ENCODE results near the gene CUZD1. TPM values are rescaled to one million over a fixed set of nuclear protein-coding genes. Genes with fewer than 3 reads are reported as not detected.

The CUZD1 gene
- total RNA-seq, 1 donor from 2014 or later: 0.23 TPM

GRCh38 chr10:122795924-122796323 lies 49.7 kb downstream of the CUZD1 start:
- Histone ChIP-seq H3K4me3 (ENCODE audit: insufficient read depth, low read depth, low read length) (no peak overlapping the region), H3K27ac (ENCODE audit: low read depth, low read length) (no peak overlapping the region), H4K20me1 (ENCODE audit: insufficient read depth, low read length) (no peaks in the 10 kb centered on the region), H3K9me3 (ENCODE audit: insufficient read depth, low read depth, low read length) (no peaks in the 10 kb centered on the region), H3K4me2 (ENCODE audit: low read length) (no peak overlapping the region), H3K4me1 (ENCODE audit: insufficient read depth, low read length) (no peaks in the 10 kb centered on the region), H3K36me3 (ENCODE audit: insufficient read depth, low read length) (no peaks in the 10 kb centered on the region), H3K27me3 (ENCODE audit: insufficient read depth, low read length) (no peaks in the 10 kb centered on the region), H3K79me2 (ENCODE audit: insufficient read depth, low read length) (no peaks in the 10 kb centered on the region), H2AFZ (ENCODE audit: low read depth, low read length) (no peak overlapping the region), H3K9ac (ENCODE audit: low read length) (no peak overlapping the region)
- DNase-seq (ENCODE audit: low read depth) (no peak), FAIRE-seq (no peak)
- TF ChIP-seq EZH2 (IDR thresholded peaks at IDR 0.05; ENCODE audit: insufficient read depth, low read length) (no peak), CTCF (IDR thresholded peaks at IDR 0.05; ENCODE audit: insufficient read depth, low read depth, low read length) (no peak)
- H3K4me3 Mint-ChIP-seq (ENCODE audit: unreplicated experiment): no peak overlapping the region
- peaks cover 27% of the 10 kb centered on the region for H3K27me3 Mint-ChIP-seq (ENCODE audit: low read depth, unreplicated experiment)
- H3K9me3 Mint-ChIP-seq (ENCODE audit: unreplicated experiment): peaks cover 2% of the 10 kb centered on the region
- H3K4me1 Mint-ChIP-seq (ENCODE audit: low read depth, unreplicated experiment): no peaks in the 10 kb centered on the region
- no peak overlapping the region for H3K27ac Mint-ChIP-seq (ENCODE audit: unreplicated experiment)
- H3K36me3 Mint-ChIP-seq (ENCODE audit: low read depth, unreplicated experiment): no peaks in the 10 kb centered on the region

- Histone ChIP-seq H4K20me1 (ENCODE audit: insufficient read depth, low read length) (no peaks in the 10 kb centered on the region), H3K36me3 (ENCODE audit: insufficient read depth, low read length) (no peaks in the 10 kb centered on the region), H3K4me2 (ENCODE audit: low read length) (no peak overlapping the region), H3K27ac (ENCODE audit: low read depth, low read length) (no peak overlapping the region), H3K9me3 (ENCODE audit: insufficient read depth, low read depth, low read length) (no peaks in the 10 kb centered on the region), H3K4me1 (ENCODE audit: insufficient read depth, low read length) (no peaks in the 10 kb centered on the region), H3K4me3 (ENCODE audit: insufficient read depth, low read depth, low read length) (no peak overlapping the region), H3K79me2 (ENCODE audit: insufficient read depth, low read length) (no peaks in the 10 kb centered on the region), H3K27me3 (ENCODE audit: insufficient read depth, low read length) (no peaks in the 10 kb centered on the region), H3K9ac (ENCODE audit: low read length) (no peak overlapping the region), H2AFZ (ENCODE audit: low read depth, low read length) (no peak overlapping the region)
- TF ChIP-seq CTCF (IDR thresholded peaks at IDR 0.05; ENCODE audit: insufficient read depth, low read depth, low read length) (no peak), EZH2 (IDR thresholded peaks at IDR 0.05; ENCODE audit: insufficient read depth, low read length) (no peak)
- no peak overlapping the region for H3K4me3 Mint-ChIP-seq (ENCODE audit: unreplicated experiment)
- peaks cover 3% of the 10 kb centered on the region for H3K9me3 Mint-ChIP-seq (ENCODE audit: unreplicated experiment)
- H3K4me1 Mint-ChIP-seq (ENCODE audit: low read depth, unreplicated experiment): no peaks in the 10 kb centered on the region
- H3K27me3 Mint-ChIP-seq (ENCODE audit: low read depth, unreplicated experiment): peaks cover 43% of the 10 kb centered on the region
- DNase-seq (ENCODE audit: low read depth): peak; percentile 10
- no peak overlapping the region for H3K27ac Mint-ChIP-seq (ENCODE audit: unreplicated experiment)
- FAIRE-seq: no peak
- H3K36me3 Mint-ChIP-seq (ENCODE audit: low read depth, unreplicated experiment): no peaks in the 10 kb centered on the region
Observed at GRCh38 chr10:122786269-122786668, 59.4 kb downstream of the CUZD1 start.

GRCh38 chr10:122782911-122783310 lies 62.7 kb downstream of the CUZD1 start:
- H3K27me3 Mint-ChIP-seq (ENCODE audit: low read depth, unreplicated experiment): peaks cover 36% of the 10 kb centered on the region
- peaks cover 3% of the 10 kb centered on the region for H3K4me1 ChIP-seq (ENCODE audit: insufficient read depth, low read length)
- no peak overlapping the region for H2AFZ ChIP-seq (ENCODE audit: low read depth, low read length)
- no peak overlapping the region for H3K4me2 ChIP-seq (ENCODE audit: low read length)
- no peaks in the 10 kb centered on the region for H3K27me3 ChIP-seq (ENCODE audit: insufficient read depth, low read length)
- H3K27ac ChIP-seq (ENCODE audit: low read depth, low read length): no peak overlapping the region
- peaks cover 3% of the 10 kb centered on the region for H3K9me3 Mint-ChIP-seq (ENCODE audit: unreplicated experiment)
- H3K36me3 Mint-ChIP-seq (ENCODE audit: low read depth, unreplicated experiment): no peaks in the 10 kb centered on the region
- no peak overlapping the region for H3K4me3 ChIP-seq (ENCODE audit: insufficient read depth, low read depth, low read length)
- TF ChIP-seq EZH2 (IDR thresholded peaks at IDR 0.05; ENCODE audit: insufficient read depth, low read length) (no peak), CTCF (IDR thresholded peaks at IDR 0.05; ENCODE audit: insufficient read depth, low read depth, low read length) (no peak)
- no peaks in the 10 kb centered on the region for H4K20me1 ChIP-seq (ENCODE audit: insufficient read depth, low read length)
- no peaks in the 10 kb centered on the region for H3K36me3 ChIP-seq (ENCODE audit: insufficient read depth, low read length)
- H3K9ac ChIP-seq (ENCODE audit: low read length): no peak overlapping the region
- H3K27ac Mint-ChIP-seq (ENCODE audit: unreplicated experiment): no peak overlapping the region
- H3K4me3 Mint-ChIP-seq (ENCODE audit: unreplicated experiment): no peak overlapping the region
- DNase-seq (ENCODE audit: low read depth) (no peak), FAIRE-seq (no peak)
- H3K4me1 Mint-ChIP-seq (ENCODE audit: low read depth, unreplicated experiment): no peaks in the 10 kb centered on the region
- H3K79me2 ChIP-seq (ENCODE audit: insufficient read depth, low read length): no peaks in the 10 kb centered on the region
- no peaks in the 10 kb centered on the region for H3K9me3 ChIP-seq (ENCODE audit: insufficient read depth, low read depth, low read length)

Other genes with a start within 250 kb of the CUZD1 start
- not detected in 2 replicates for gene C10orf120, start 146.0 kb downstream of the CUZD1 start, total RNA-seq
- gene FAM24B, start 33.7 kb upstream of the CUZD1 start, total RNA-seq: 1.9 and 2.6 TPM in 2 replicates
- gene FAM24A, start 64.8 kb upstream of the CUZD1 start, total RNA-seq: not detected in 2 replicates
- 13.5 and 14.3 TPM in 2 replicates for gene C10orf88, start 108.4 kb upstream of the CUZD1 start, total RNA-seq
- 3.7 and 4.8 TPM in 2 replicates for gene PSTK, start 134.5 kb upstream of the CUZD1 start, total RNA-seq
- gene IKZF5, start 162.9 kb upstream of the CUZD1 start, total RNA-seq: 10.8 and 11.0 TPM in 2 replicates
- 8.7 and 10.0 TPM in 2 replicates for gene ACADSB, start 163.1 kb upstream of the CUZD1 start, total RNA-seq